Mesothelial cell of epicardium (in vitro differentiated cells): Measurements from ENCODE around the gene PALLD. TPM values are rescaled to one million over a fixed set of nuclear protein-coding genes. Genes with fewer than 3 reads are reported as not detected.

Source experiments
- DNase-seq, 2 experiments: peaks; one replicate each; pipeline ENCODE4 v3.0.0; 2021; ENCODE audit warnings: low spot score in 2 of 2; ENCODE audit not compliant: unreplicated experiment in 2 of 2
- H3K27ac Mint-ChIP-seq: 2 replicates; pipeline ENCODE4 v1.8.0; 2021; ENCODE audit warnings: mixed read lengths
- H3K27me3 Mint-ChIP-seq: 2 replicates; pipeline ENCODE4 v1.8.0; 2021; ENCODE audit warnings: low read depth, mixed read lengths
- H3K36me3 Mint-ChIP-seq: 2 replicates; pipeline ENCODE4 v1.8.0; 2021; ENCODE audit warnings: mixed read lengths
- H3K4me1 Mint-ChIP-seq: 2 replicates; pipeline ENCODE4 v1.8.0; 2021; ENCODE audit warnings: mixed read lengths
- H3K4me3 Mint-ChIP-seq: 2 replicates; pipeline ENCODE4 v1.8.0; 2021; ENCODE audit warnings: mild to moderate bottlenecking, moderate library complexity, mixed read lengths
- H3K9me3 Mint-ChIP-seq: 2 replicates; pipeline ENCODE4 v1.8.0; 2021; ENCODE audit warnings: mixed read lengths
- CTCF ChIP-seq: fragments of 200-600 bp; sonication (generic); IDR thresholded peaks from one replicate; pipeline ENCODE4 v1.5.0; 2021; ENCODE audit warnings: antibody characterized with exemption; ENCODE audit not compliant: unreplicated experiment
- total RNA-seq: library from RNA; stranded (reverse); gene quantifications from 3 replicates; pipeline ENCODE4 v1.2.1, GENCODE V29; 2021

Gene PALLD
- total RNA-seq, 1 donor from 2014 or later = 158 TPM

- Mint-ChIP-seq H3K4me1 (peaks cover 38% of the 10 kb centered on the region), H3K27ac (no peak overlapping the region), H3K36me3 (peaks cover 26% of the 10 kb centered on the region)
These were observed 370.3 kb downstream of the PALLD start for GRCh38 chr4:168867128-168867527.

GRCh38 chr4:168868044-168868781, 371.4 kb downstream of the PALLD start:
- no peak overlapping the region for H3K4me3 Mint-ChIP-seq
- H3K27me3 Mint-ChIP-seq = no peaks in the 10 kb centered on the region
- peaks cover 1% of the 10 kb centered on the region for H3K9me3 Mint-ChIP-seq
- no peak for DNase-seq
- H3K27ac Mint-ChIP-seq = peak overlapping the region; percentile 81
- no peak for TF ChIP-seq CTCF
- H3K36me3 Mint-ChIP-seq = peaks cover 18% of the 10 kb centered on the region
- peaks cover 38% of the 10 kb centered on the region for H3K4me1 Mint-ChIP-seq

More at GRCh38 chr4:168867128-168867527, 370.3 kb downstream of the PALLD start:
- Mint-ChIP-seq H3K4me3 (no peak overlapping the region), H3K27me3 (no peaks in the 10 kb centered on the region), H3K9me3 (peaks cover 6% of the 10 kb centered on the region)
- no peak for DNase-seq
- TF ChIP-seq CTCF = no peak

- peaks cover 12% of the 10 kb centered on the region for H3K36me3 Mint-ChIP-seq
These were observed 371.9 kb downstream of the PALLD start for GRCh38 chr4:168868802-168869201.

GRCh38 chr4:168870004-168870403, 373.2 kb downstream of the PALLD start:
- Mint-ChIP-seq H3K4me3 (no peak overlapping the region), H3K9me3 (no peaks in the 10 kb centered on the region), H3K27me3 (no peaks in the 10 kb centered on the region), H3K36me3 (peaks cover 11% of the 10 kb centered on the region), H3K27ac (no peak overlapping the region), H3K4me1 (peaks cover 31% of the 10 kb centered on the region)
- no peak for DNase-seq
- TF ChIP-seq CTCF = no peak

More at GRCh38 chr4:168868802-168869201, 371.9 kb downstream of the PALLD start:
- no peaks in the 10 kb centered on the region for H3K27me3 Mint-ChIP-seq
- no peak for TF ChIP-seq CTCF
- no peak overlapping the region for H3K27ac Mint-ChIP-seq
- H3K4me3 Mint-ChIP-seq = no peak overlapping the region
- no peak for DNase-seq
- H3K9me3 Mint-ChIP-seq = no peaks in the 10 kb centered on the region
- H3K4me1 Mint-ChIP-seq = peaks cover 38% of the 10 kb centered on the region

GRCh38 chr4:168871632-168872031, 374.8 kb downstream of the PALLD start:
- Mint-ChIP-seq H3K4me1 (peaks cover 24% of the 10 kb centered on the region), H3K27me3 (no peaks in the 10 kb centered on the region), H3K36me3 (peaks cover 8% of the 10 kb centered on the region), H3K4me3 (no peak overlapping the region), H3K27ac (peak overlapping the region; percentile 23), H3K9me3 (no peaks in the 10 kb centered on the region)
- DNase-seq = no peak
- TF ChIP-seq CTCF = no peak

GRCh38 chr4:168874083-168874482, 377.2 kb downstream of the PALLD start:
- H3K4me3 Mint-ChIP-seq = no peak overlapping the region
- no peak for TF ChIP-seq CTCF
- peaks cover 21% of the 10 kb centered on the region for H3K4me1 Mint-ChIP-seq
- no peaks in the 10 kb centered on the region for H3K9me3 Mint-ChIP-seq
- DNase-seq = no peak
- H3K36me3 Mint-ChIP-seq = peaks cover 16% of the 10 kb centered on the region
- no peaks in the 10 kb centered on the region for H3K27me3 Mint-ChIP-seq
- H3K27ac Mint-ChIP-seq = no peak overlapping the region
